Measurements from ENCODE around the gene SLC12A8. TPM values are rescaled to one million over a fixed set of nuclear protein-coding genes. Genes with fewer than 3 reads are reported as not detected.

SLC12A8 gene
- total RNA-seq, 4 donors from 2014 or later = 2.3 to 13.1 (median 3.9) TPM

DNA sequence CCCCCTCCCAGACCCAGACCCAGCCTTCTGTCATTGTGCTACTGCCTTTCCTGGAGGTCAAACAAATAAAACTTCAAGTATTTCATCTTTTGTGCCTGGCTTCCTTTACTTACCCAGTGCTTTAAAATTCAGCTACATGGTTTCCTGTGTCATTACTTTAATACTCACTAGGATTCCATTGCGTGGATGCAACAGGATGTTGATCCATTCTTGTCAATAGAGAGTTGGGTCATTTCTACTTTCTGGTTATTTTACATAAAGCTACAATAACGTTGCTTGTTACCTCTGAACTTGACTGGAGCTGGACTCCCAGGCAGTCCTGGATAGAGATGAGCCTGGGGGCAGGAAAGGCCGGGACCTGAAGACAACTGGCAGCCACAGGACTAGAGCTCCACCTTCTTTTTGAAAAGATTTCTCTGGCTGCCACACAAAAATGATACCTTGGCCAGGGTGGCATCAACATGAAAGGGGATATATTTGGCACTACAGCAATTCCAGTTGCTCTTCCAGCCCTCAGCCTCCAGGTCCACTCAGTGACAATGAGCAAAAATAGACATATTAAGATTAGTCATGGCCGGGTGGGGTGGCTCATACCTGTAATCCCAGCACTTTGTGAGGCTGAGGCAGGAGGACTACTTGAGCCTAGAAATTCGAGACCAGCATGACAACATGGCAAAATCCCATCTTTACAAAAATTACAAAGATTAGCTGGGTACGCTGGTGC lies 133.4 kb downstream of the SLC12A8 start:
- no peak for DNase-seq (ENCODE audit: low spot score in 2 of 2)
- no peak overlapping the region for H3K4me3 ChIP-seq (ENCODE audit: low read depth, poor library complexity, severe bottlenecking)
- no peak for TF ChIP-seq POLR2A (IDR thresholded peaks at IDR 0.05)
- TF ChIP-seq, protein P1, sequence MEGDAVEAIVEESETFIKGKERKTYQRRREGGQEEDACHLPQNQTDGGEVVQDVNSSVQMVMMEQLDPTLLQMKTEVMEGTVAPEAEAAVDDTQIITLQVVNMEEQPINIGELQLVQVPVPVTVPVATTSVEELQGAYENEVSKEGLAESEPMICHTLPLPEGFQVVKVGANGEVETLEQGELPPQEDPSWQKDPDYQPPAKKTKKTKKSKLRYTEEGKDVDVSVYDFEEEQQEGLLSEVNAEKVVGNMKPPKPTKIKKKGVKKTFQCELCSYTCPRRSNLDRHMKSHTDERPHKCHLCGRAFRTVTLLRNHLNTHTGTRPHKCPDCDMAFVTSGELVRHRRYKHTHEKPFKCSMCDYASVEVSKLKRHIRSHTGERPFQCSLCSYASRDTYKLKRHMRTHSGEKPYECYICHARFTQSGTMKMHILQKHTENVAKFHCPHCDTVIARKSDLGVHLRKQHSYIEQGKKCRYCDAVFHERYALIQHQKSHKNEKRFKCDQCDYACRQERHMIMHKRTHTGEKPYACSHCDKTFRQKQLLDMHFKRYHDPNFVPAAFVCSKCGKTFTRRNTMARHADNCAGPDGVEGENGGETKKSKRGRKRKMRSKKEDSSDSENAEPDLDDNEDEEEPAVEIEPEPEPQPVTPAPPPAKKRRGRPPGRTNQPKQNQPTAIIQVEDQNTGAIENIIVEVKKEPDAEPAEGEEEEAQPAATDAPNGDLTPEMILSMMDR (IDR thresholded peaks at IDR 0.05) = no peak
- WGBS, 2 donors = 84 to 87% methylated on average over 6 of the region's 6 CpGs
- intact Hi-C loops (cut with DNase I; ENCODE audit: low total_unique reads) = no loop called here

DNA sequence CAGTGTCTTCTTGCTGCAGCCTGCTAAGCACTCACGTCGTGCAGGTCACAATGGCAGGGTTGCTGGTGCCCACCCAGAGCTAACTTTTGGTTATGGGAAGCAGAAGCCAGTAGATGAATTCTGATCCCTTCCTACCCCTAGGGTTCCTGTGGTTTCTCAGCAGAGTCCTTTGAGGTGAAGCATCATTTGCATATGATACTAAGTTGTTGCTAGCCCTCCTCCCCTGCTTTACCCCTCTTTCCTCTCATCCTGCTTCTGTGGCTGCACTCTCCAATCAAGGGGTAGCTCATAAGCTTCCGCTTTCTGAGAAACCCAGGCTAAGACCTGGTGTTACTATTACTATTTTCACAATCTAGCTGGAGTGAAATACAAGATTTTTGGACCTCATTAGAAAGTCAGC lies 134.7 kb downstream of the SLC12A8 start:
- TF ChIP-seq POLR2A (IDR thresholded peaks at IDR 0.05) = no peak
- TF ChIP-seq, protein P1 (IDR thresholded peaks at IDR 0.05) = no peak
- intact Hi-C loops (cut with DNase I; ENCODE audit: low total_unique reads) = no loop called here
- DNase-seq (ENCODE audit: low spot score in 2 of 2) = no peak
- WGBS, 2 donors = 96 to 97% methylated on average over 3 of the region's 3 CpGs
- H3K4me3 ChIP-seq (ENCODE audit: low read depth, poor library complexity, severe bottlenecking) = no peak overlapping the region

DNA sequence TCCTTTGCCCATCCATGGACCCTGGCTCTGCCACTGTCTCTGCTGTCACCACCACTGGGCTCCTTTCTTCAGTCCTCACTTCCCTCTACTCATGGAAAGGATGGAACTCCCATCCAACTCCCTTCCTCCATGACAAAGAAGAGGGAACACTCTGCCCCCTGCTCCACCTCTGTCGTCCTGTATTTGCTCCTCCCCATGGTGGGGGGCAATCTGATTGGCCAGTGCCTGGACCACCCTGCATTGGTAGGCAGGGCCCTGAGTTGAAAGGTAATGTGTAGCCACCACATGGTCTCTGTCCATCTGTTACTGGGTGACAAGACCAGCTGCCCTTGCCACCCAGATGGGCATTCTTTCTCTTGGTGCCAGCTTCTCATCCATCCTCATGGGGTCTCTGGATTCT lies 136.1 kb downstream of the SLC12A8 start:
- TF ChIP-seq, protein P1 (IDR thresholded peaks at IDR 0.05) = no peak
- TF ChIP-seq POLR2A (IDR thresholded peaks at IDR 0.05) = no peak
- no peak overlapping the region for H3K4me3 ChIP-seq (ENCODE audit: low read depth, poor library complexity, severe bottlenecking)
- intact Hi-C loops (cut with DNase I; ENCODE audit: low total_unique reads) = no loop called here
- 47 to 72% methylated on average over 1 of the region's 1 CpG for WGBS, 2 donors
- DNase-seq (ENCODE audit: low spot score in 2 of 2) = no peak

DNA sequence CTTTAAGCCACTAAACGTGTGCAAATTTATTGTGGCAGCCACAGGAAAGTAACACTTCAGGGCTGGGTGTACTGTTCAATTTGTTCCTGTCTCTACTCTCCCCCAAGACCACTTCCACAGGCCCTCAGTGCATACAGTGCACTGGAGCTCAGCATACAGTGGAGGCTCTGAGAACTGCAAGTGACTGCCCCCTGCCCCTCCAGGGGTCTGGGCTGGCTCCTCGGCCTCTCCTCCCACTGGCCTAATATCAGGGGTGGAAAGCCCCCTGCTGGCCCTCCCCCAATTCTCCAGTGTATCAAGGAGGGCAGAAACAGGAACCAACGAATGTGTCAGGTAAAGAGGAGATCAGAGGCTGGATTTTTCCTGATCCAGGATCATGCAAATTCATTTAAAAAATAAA lies 136.8 kb downstream of the SLC12A8 start:
- no peak for DNase-seq (ENCODE audit: low spot score in 2 of 2)
- H3K4me3 ChIP-seq (ENCODE audit: low read depth, poor library complexity, severe bottlenecking) = no peak overlapping the region
- WGBS, 2 donors = 83 to 86% methylated on average over 3 of the region's 3 CpGs
- intact Hi-C loops (cut with DNase I; ENCODE audit: low total_unique reads) = no loop called here
- TF ChIP-seq, protein P1 (IDR thresholded peaks at IDR 0.05) = no peak
- no peak for TF ChIP-seq POLR2A (IDR thresholded peaks at IDR 0.05)

DNA sequence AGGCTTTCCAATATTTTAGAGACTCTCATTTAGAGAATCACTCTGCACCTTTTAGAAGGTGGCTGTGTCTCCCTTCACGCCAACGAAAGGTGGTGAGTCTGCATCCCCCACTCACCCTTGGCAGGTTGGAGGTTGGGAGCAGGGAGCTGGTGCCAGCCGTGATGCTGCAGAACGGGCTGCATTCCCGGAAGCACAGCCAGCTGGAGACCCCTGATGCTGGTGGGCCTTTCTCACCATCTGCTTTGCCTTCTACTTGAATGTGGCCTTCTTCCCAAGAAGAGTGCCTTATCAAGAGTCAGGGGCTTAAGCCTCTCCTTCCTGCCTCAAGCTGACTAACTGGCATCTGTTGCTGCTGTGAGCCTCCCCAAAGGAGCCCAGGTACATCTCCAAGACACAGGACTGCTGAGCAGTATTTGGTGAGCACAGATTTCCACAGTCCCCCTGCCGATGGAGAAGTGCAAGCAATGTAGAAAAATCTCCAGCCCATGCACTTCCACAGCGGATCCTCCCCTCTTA lies 139.1 kb downstream of the SLC12A8 start:
- intact Hi-C loops (cut with DNase I; ENCODE audit: low total_unique reads) = no loop called here
- 86 to 88% methylated on average over 7 of the region's 7 CpGs for WGBS, 2 donors
- H3K4me3 ChIP-seq (ENCODE audit: low read depth, poor library complexity, severe bottlenecking) = no peak overlapping the region
- DNase-seq (ENCODE audit: low spot score in 2 of 2) = no peak
- TF ChIP-seq POLR2A (IDR thresholded peaks at IDR 0.05) = no peak
- TF ChIP-seq, protein P1 (IDR thresholded peaks at IDR 0.05) = no peak
